T-cell (primary cell): ENCODE data around the gene DOK5. TPM values are rescaled to one million over a fixed set of nuclear protein-coding genes. Genes with fewer than 3 reads are reported as not detected.

Experiments used
- ATAC-seq, 4 experiments: fragments of 200-7000 bp in 3 of 4; fragments of 150-1000 bp in 1 of 4; cut with Tn5 transposase; replicated peaks in 1 of 4; 1 replicate in 3 of 4; 2 replicates in 1 of 4; pipeline ENCODE4 v1.10.0; 2021; ENCODE audit warnings: moderate library complexity in 3 of 4, mild to moderate bottlenecking in 2 of 4, moderate number of reproducible peaks in 1 of 4
- CTCF ChIA-PET, 2 donors: fragments of 300-600 bp; sonication (Branson Sonifier 250); formaldehyde crosslinking; loops; one replicate each; lab custom pipeline; 2022; ENCODE audit warnings: antibody characterized with exemption in 2 of 2; lab: Charles Lee
- POLR2A ChIA-PET, 2 donors: fragments of 300-600 bp; sonication (Branson Sonifier 250); formaldehyde crosslinking; loops; one replicate each; lab custom pipeline; 2022; ENCODE audit warnings: antibody characterized with exemption in 2 of 2; lab: Charles Lee
- DNase-seq, 35 experiments: peaks; one replicate each; pipeline versions ENCODE4 v3.0.0 to v3.0.0-alpha.2; 2013 to 2023
- H3K27ac ChIP-seq: one replicate; pipeline ENCODE4 v1.5.1; 2013; ENCODE audit warnings: low read length
- H3K27me3 ChIP-seq, 2 experiments: replicated peaks in 1 of 2; 1 replicate in 1 of 2; 2 replicates in 1 of 2; pipeline versions ENCODE4 v1.6.1 to v1.7.0; 2013; ENCODE audit warnings: low read length in 1 of 2, mixed read lengths in 1 of 2; ENCODE audit not compliant: control insufficient read depth in 2 of 2, insufficient read depth in 2 of 2; ENCODE audit errors: extremely low read depth in 1 of 2
- H3K36me3 ChIP-seq, 2 donors: 1 replicate in 1 of 2; 2 replicates in 1 of 2; pipeline versions ENCODE4 v1.6.1 to v1.7.0; 2013; ENCODE audit warnings: low read length in 1 of 2; ENCODE audit not compliant: control insufficient read depth in 2 of 2, insufficient read depth in 1 of 2; ENCODE audit errors: extremely low read depth in 1 of 2
- H3K4me1 ChIP-seq, 2 experiments: 1 replicate in 1 of 2; 2 replicates in 1 of 2; pipeline versions ENCODE4 v1.6.1 to v1.7.0; 2013; ENCODE audit warnings: low read length in 2 of 2, mixed read lengths in 1 of 2; ENCODE audit not compliant: insufficient read depth in 2 of 2, control insufficient read depth in 1 of 2; ENCODE audit errors: extremely low read depth in 1 of 2
- H3K4me3 ChIP-seq, 2 donors: 1 replicate in 1 of 2; 2 replicates in 1 of 2; pipeline versions ENCODE4 v1.5.1 to v1.7.0; 2013; ENCODE audit warnings: mild to moderate bottlenecking in 2 of 2, low read length in 1 of 2, moderate library complexity in 1 of 2; ENCODE audit not compliant: control insufficient read depth in 1 of 2; ENCODE audit errors: extremely low read depth in 1 of 2
- H3K9me3 ChIP-seq: 2 replicates; pipeline ENCODE4 v1.7.0; 2013
- H3K27ac Mint-ChIP-seq, 2 donors: one replicate each; pipeline ENCODE4 v1.8.0; 2020 to 2021; ENCODE audit warnings: mild to moderate bottlenecking in 2 of 2, mixed read lengths in 2 of 2
- H3K27me3 Mint-ChIP-seq, 2 donors: one replicate each; pipeline ENCODE4 v1.8.0; 2021 to 2022; ENCODE audit warnings: mixed read lengths in 2 of 2
- H3K36me3 Mint-ChIP-seq: one replicate; pipeline ENCODE4 v1.8.0; 2021; ENCODE audit warnings: mixed read lengths
- H3K4me1 Mint-ChIP-seq, 3 donors: one replicate each; pipeline ENCODE4 v1.8.0; 2020 to 2022; ENCODE audit warnings: mixed read lengths in 3 of 3, mild to moderate bottlenecking in 1 of 3
- H3K4me3 Mint-ChIP-seq, 3 donors: one replicate each; pipeline ENCODE4 v1.8.0; 2020 to 2022; ENCODE audit warnings: mild to moderate bottlenecking in 3 of 3, mixed read lengths in 3 of 3, moderate library complexity in 3 of 3
- H3K9me3 Mint-ChIP-seq, 3 donors: one replicate each; pipeline ENCODE4 v1.8.0; 2020 to 2022; ENCODE audit warnings: mixed read lengths in 3 of 3
- WGBS: methylation state at CpG from one replicate; pipeline ENCODE4 v1.1.5; 2013; ENCODE audit warnings: missing lambda C conversion rate; ENCODE audit not compliant: insufficient coverage; 5-methylcytosine and 5-hydroxymethylcytosine counted together
- total RNA-seq, 35 experiments: library from RNA in 6 of 35; stranded (reverse) in 6 of 35; fragments of 120-200 nt in 1 of 35; gene quantifications; one replicate each; pipeline versions ENCODE4 v1.2.1 to v1.2.4 and lab custom pipeline; 2013 to 2026

Gene DOK5
- total RNA-seq, 5 donors from 2014 or later (not counting 1 experiment from before 2014, with no cell fraction given), result not detected

DNA sequence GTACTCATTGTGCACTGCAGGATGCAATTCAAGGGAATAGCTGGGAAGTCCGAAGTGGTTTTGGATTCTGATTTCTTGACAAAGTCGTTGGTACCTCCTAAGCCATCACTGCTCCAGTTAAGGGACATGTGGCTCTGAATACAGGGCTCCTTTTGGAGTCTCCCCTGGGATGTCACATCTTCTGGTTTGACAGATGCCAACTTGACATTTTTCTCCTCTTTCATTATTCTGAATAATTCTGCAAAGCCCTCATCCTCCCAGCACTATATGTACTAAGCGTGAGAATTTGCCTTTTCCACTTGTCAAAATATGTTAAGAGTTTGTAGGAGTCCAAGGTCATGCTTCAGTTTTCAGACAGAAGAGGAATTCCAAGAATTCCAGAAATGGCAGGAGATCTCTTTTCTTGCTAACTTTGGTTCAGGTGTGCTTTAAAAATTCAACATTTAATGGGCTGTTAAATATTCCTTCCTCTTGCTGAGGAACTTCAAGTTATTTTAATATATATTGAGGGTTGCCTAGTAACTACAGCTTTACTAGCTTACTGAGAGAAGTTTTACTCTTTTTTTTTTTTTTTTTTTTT, 38.7 kb downstream of the DOK5 start:
- Mint-ChIP-seq H3K4me1 (no peaks in the 10 kb centered on the region), H3K4me3 (no peak overlapping the region), H3K9me3 (peaks cover 0 to 4% (median 0%) of the 10 kb centered on the region in 3 donors), H3K27me3 (peaks cover 0 to 6% of the 10 kb centered on the region in 2 donors), H3K36me3 (no peaks in the 10 kb centered on the region), H3K27ac (no peak overlapping the region)
- no peak overlapping the region for H3K27ac ChIP-seq
- no peak for DNase-seq
- no peaks in the 10 kb centered on the region for H3K4me1 ChIP-seq
- POLR2A ChIA-PET, result no interaction called here
- H3K27me3 ChIP-seq, result no peaks in the 10 kb centered on the region
- H3K36me3 ChIP-seq, result no peaks in the 10 kb centered on the region
- CTCF ChIA-PET, result no interaction called here
- WGBS, result 56% methylated on average over 2 of the region's 3 CpGs
- no peak overlapping the region for H3K4me3 ChIP-seq
- H3K9me3 ChIP-seq, result no peaks in the 10 kb centered on the region
- no peak for ATAC-seq

DNA sequence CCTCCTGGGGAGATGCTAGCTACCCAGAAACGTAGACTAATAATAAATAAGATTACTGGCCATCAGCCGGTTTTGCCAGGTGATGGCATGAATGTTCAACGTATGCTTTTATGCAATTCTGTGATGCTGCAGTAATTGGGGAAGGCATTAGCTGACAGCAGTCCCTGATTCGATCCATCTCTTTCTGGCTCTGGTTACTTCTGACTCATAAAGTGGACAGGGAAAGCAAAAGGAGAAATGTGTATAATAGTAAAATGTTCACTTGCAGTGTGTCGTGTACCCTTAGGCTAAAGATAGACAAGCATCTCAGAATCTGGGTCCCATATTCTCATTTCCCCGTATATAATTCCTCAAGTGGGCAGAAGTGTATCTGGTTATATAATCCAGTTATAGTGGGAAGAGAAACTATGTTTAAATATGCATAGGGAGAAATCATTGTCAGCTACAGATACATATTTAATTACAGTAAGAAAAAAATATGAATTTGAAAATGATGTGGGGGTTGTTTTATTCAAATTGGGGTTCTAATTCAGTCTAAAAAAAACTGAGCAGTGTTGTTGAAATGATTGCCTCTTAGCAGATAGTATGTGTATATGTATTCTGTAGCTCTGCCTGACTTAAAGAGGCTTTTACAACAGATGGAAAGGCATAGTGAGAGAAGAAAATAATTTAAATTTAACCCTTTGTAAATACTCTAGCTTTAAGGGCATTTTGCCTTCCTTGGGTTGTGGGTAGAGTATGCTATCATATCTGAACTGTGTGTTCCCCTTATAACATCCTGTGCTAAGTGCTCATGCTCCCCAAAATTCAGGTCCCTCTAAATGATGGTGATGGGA, 40.6 kb downstream of the DOK5 start:
- Histone ChIP-seq H3K27me3 (peaks cover 0 to 2% of the 10 kb centered on the region in 2 experiments), H3K4me3 (no peak overlapping the region), H3K9me3 (no peaks in the 10 kb centered on the region), H3K4me1 (no peaks in the 10 kb centered on the region), H3K36me3 (no peaks in the 10 kb centered on the region), H3K27ac (no peak overlapping the region)
- Mint-ChIP-seq H3K27me3 (peaks cover 0 to 6% of the 10 kb centered on the region in 2 donors), H3K9me3 (peaks cover 0 to 4% (median 3%) of the 10 kb centered on the region in 3 donors), H3K4me3 (no peak overlapping the region), H3K4me1 (no peaks in the 10 kb centered on the region), H3K36me3 (no peaks in the 10 kb centered on the region), H3K27ac (no peak overlapping the region)
- WGBS, result 100% methylated on average over 1 of the region's 6 CpGs
- POLR2A ChIA-PET, result no interaction called here
- CTCF ChIA-PET, result no interaction called here
- DNase-seq, result no peak
- ATAC-seq, result no peak

DNA sequence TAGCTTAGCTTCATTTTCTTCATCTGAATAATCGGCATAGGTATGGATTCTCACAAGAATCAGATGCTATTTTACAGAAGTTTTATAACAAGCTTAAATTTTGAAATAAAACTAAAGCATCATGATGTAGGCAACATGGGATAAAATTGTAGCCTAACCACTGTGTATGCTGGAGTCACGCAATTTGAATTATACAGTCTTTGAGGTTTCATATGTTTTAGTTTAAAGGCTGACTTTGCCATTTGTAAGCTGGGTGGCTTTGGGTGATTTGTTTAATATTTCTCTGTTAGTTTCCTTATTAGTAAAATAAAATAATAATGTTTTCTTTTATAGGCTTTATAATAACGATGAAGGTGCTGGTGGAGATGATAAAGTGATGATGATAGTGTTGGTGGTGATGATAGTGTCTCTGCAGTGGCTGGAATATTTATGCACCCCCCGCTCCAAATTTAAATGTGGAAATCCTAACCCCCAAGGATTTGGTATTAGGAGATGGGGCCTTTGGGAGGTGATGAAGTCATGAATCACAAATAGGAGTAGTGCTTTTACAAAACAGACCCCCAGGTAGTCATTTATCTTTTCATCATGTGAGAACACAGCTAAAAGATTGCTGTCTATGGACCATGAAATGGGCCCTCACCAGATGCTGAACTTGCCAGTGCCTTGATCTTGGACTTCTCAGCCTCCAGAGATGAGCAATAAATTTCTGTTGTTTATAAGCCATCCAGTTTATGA, 42.0 kb downstream of the DOK5 start:
- no peak for DNase-seq
- H3K9me3 ChIP-seq, result no peaks in the 10 kb centered on the region
- Mint-ChIP-seq H3K36me3 (no peaks in the 10 kb centered on the region), H3K9me3 (peaks cover 0 to 4% (median 4%) of the 10 kb centered on the region in 3 donors), H3K4me1 (no peaks in the 10 kb centered on the region), H3K27me3 (peaks cover 2 to 6% of the 10 kb centered on the region in 2 donors), H3K27ac (no peak overlapping the region), H3K4me3 (no peak overlapping the region)
- H3K4me1 ChIP-seq, result no peaks in the 10 kb centered on the region
- POLR2A ChIA-PET, result no interaction called here
- peaks cover 0 to 3% of the 10 kb centered on the region in 2 experiments for H3K27me3 ChIP-seq
- CTCF ChIA-PET, result no interaction called here
- ATAC-seq, result no peak
- H3K36me3 ChIP-seq, result no peaks in the 10 kb centered on the region
- no peak overlapping the region for H3K27ac ChIP-seq
- WGBS, result 100% methylated on average over 1 of the region's 4 CpGs
- no peak overlapping the region for H3K4me3 ChIP-seq

DNA sequence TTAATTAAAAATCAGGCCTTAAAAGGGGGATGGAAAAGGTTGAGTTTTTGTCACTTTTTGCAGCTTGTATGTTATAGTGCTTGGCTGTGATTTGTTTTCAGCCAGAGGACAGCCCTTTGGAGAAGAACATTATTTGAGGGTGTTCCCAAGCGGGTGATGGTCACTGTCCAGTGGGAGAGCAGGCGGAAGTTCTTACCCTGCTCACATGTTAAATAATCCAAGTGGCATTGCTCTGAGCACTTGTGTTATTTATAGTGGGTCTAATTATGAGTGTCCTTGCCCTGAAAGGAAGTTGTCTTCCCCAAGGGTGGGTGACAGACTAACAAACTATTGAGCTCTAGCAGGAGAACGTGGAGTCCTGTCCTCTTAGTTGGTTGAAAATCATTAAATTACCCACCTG, 49.5 kb downstream of the DOK5 start:
- POLR2A ChIA-PET, result no interaction called here

DNA sequence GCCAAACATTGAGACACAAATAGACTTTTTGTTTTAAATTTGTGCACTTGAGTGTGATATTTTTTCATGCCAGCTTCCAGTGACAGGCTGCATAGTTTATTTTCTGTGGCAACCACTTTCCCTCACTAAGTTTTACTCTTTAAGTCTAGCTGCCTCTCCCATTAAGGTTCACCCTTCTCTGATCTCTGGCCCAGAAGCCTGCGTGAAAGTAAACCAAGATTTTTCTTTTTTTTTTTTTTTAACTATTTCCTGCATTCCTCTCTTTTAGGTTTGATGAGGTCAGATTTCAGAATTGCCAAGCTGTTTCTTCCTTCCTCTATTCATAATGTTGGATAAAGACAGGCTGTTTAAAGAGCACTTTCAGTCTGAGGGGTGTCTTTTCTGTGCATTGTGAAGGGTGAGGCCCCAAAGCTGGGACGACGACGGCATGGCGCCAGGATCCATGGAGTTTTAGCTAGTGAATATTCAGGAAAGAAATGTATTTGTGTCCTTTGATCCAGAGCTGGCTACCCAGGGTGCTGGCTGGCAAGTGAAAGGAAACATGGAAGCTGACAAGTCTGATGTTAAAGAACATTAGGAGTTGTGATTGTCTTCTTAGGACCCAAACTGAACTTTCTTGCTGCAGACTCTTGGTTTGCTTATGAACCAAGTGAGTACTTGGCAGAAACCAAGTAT, 50.7 kb downstream of the DOK5 start:
- Histone ChIP-seq H3K27me3 (peaks cover 0 to under 1% of the 10 kb centered on the region in 2 experiments), H3K9me3 (no peaks in the 10 kb centered on the region), H3K36me3 (no peaks in the 10 kb centered on the region), H3K4me1 (no peaks in the 10 kb centered on the region), H3K4me3 (no peak overlapping the region), H3K27ac (no peak overlapping the region)
- H3K4me3 Mint-ChIP-seq, result no peak overlapping the region
- 40% methylated on average over 2 of the region's 5 CpGs for WGBS
- peaks cover 0 to 13% of the 10 kb centered on the region in 2 donors for H3K27me3 Mint-ChIP-seq
- ATAC-seq (no peak), DNase-seq (no peak)
- ChIA-PET POLR2A (no interaction called here), CTCF (no interaction called here)
- no peak overlapping the region for H3K27ac Mint-ChIP-seq
- H3K9me3 Mint-ChIP-seq, result peaks cover 0 to under 1% (median 0%) of the 10 kb centered on the region in 3 donors
- H3K36me3 Mint-ChIP-seq, result no peaks in the 10 kb centered on the region
- H3K4me1 Mint-ChIP-seq, result no peaks in the 10 kb centered on the region

More for the DNA sequence above, 49.5 kb downstream of the DOK5 start:
- Histone ChIP-seq H3K27ac (no peak overlapping the region), H3K36me3 (no peaks in the 10 kb centered on the region), H3K4me3 (no peak overlapping the region), H3K4me1 (no peaks in the 10 kb centered on the region), H3K27me3 (peaks cover 0 to 3% of the 10 kb centered on the region in 2 experiments), H3K9me3 (no peaks in the 10 kb centered on the region)
- ATAC-seq, result no peak
- WGBS, result no CpG with 5 or more reads among the region's 3 CpGs
- no peak for DNase-seq
- Mint-ChIP-seq H3K4me1 (no peaks in the 10 kb centered on the region), H3K27ac (no peak overlapping the region), H3K27me3 (peaks cover 0 to 10% of the 10 kb centered on the region in 2 donors), H3K4me3 (no peak overlapping the region), H3K36me3 (no peaks in the 10 kb centered on the region), H3K9me3 (peaks cover 0 to 4% (median 0%) of the 10 kb centered on the region in 3 donors)
- CTCF ChIA-PET, result no interaction called here

DNA sequence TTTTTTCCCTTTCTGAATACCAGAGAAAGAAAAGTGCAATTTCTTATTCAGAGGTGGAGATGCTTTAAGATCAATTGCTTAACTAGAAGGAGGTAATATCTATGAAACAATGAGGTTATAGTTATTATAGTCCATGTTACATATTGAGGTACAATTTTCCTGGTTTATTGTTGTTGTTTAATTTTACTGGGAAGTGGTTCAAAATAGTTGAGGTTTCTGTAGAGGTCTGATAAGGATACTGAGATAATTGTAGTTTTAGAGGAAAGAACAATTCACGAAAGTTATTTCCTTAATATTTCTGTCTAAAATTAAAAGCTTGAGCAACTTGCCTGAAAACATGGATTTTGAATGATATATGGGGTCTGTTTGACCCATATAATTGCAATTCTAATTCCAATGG, 51.4 kb downstream of the DOK5 start:
- H3K27ac Mint-ChIP-seq, result no peak overlapping the region
- DNase-seq, result no peak
- H3K4me3 ChIP-seq, result no peak overlapping the region
- no peaks in the 10 kb centered on the region for H3K4me1 Mint-ChIP-seq
- no peaks in the 10 kb centered on the region for H3K9me3 Mint-ChIP-seq
- H3K4me1 ChIP-seq, result no peaks in the 10 kb centered on the region
- H3K36me3 ChIP-seq, result no peaks in the 10 kb centered on the region
- no peaks in the 10 kb centered on the region for H3K9me3 ChIP-seq
- ChIA-PET CTCF (interaction anchor here in 1 of 2 donors (0.6 kb wide), 1 partner anchor 1279 kb away, joined by 4 read pairs; no protein-coding TSS in a partner anchor), POLR2A (no interaction called here)
- WGBS, result no CpG with 5 or more reads among the region's 1 CpG
- ATAC-seq, result no peak
- no peaks in the 10 kb centered on the region for H3K27me3 ChIP-seq
- no peak overlapping the region for H3K4me3 Mint-ChIP-seq
- no peak overlapping the region for H3K27ac ChIP-seq
- peaks cover 0 to 13% of the 10 kb centered on the region in 2 donors for H3K27me3 Mint-ChIP-seq
- H3K36me3 Mint-ChIP-seq, result no peaks in the 10 kb centered on the region
